Heart right ventricle (tissue), 16 donors: ENCODE results near the gene LPA. TPM values are rescaled to one million over a fixed set of nuclear protein-coding genes. Genes with fewer than 3 reads are reported as not detected.
"Not testable (repeated sequence)": the region's sequence is repeated elsewhere in the genome, so short reads cannot be mapped to it uniquely, and the experiment has no call there.

Experiments
- ATAC-seq, 8 donors: fragments of 200-7000 bp; cut with Tn5 transposase; one replicate each; pipeline ENCODE4 v1.9.1; 2020; ENCODE audit warnings: mild to moderate bottlenecking in 8 of 8, moderate library complexity in 8 of 8, moderate number of reproducible peaks in 1 of 8
- DNase-seq, 2 donors: peaks; one replicate each; pipeline ENCODE4 v3.0.0-alpha.2; 2020
- H3K27ac ChIP-seq, 10 donors: fragments of 200-600 bp; sonication (generic) in 2 of 10; one replicate each; pipeline versions ENCODE4 v1.5.0 to v1.8.0; 2020 to 2022; ENCODE audit warnings: mild to moderate bottlenecking in 3 of 10
- H3K27me3 ChIP-seq, 7 donors: fragments of 200-600 bp; one replicate each; pipeline ENCODE4 v1.8.0; 2021 to 2022; ENCODE audit warnings: mild to moderate bottlenecking in 2 of 7
- H3K36me3 ChIP-seq, 9 donors: fragments of 200-600 bp; sonication (generic) in 1 of 9; one replicate each; pipeline versions ENCODE4 v1.5.0 to v1.8.0; 2020 to 2022; ENCODE audit warnings: mild to moderate bottlenecking in 2 of 9
- H3K4me1 ChIP-seq, 9 donors: fragments of 200-600 bp; sonication (generic) in 1 of 9; one replicate each; pipeline versions ENCODE4 v1.5.0 to v1.8.0; 2020 to 2022; ENCODE audit warnings: mild to moderate bottlenecking in 4 of 9
- H3K4me3 ChIP-seq, 10 donors: fragments of 200-600 bp; sonication (generic) in 2 of 10; one replicate each; pipeline versions ENCODE4 v1.5.0 to v1.8.0; 2020 to 2022; ENCODE audit warnings: mild to moderate bottlenecking in 7 of 10, moderate library complexity in 2 of 10
- H3K9me3 ChIP-seq, 11 donors: fragments of 200-600 bp in 10 of 11; sonication (generic) in 2 of 11; one replicate each; pipeline versions ENCODE4 v1.5.0 to v1.8.0; 2013 to 2022; ENCODE audit warnings: mild to moderate bottlenecking in 2 of 11, control low read depth in 1 of 11, moderate library complexity in 1 of 11
- WGBS, 2 donors: extraction: QIAGEN DNeasy Blood & Tissue Kit; methylation state at CpG; one replicate each; pipeline ENCODE4 v1.1.7; 2013; ENCODE audit warnings: inconsistent platforms in 1 of 2; 5-methylcytosine and 5-hydroxymethylcytosine counted together
- intact Hi-C, 10 donors: fragments of 100-400 bp; cut with DNase I; formaldehyde crosslinking; loops; one replicate each; pipeline versions ENCODE4 v1.11.1 to v1.14.2; 2022
- polyA plus RNA-seq, 2 donors: library from polyadenylated mRNA; stranded (reverse); fragments of 200-250 nt; gene quantifications; one replicate each; pipeline ENCODE4 v1.2.3, GENCODE V29; 2013
- total RNA-seq, 10 donors: library from RNA; stranded (reverse); fragmentation: NEBNext Ultra II Directional in 3 of 10; extraction: Animal tissue kit (Norgen Biotek cat#: 25700) in 3 of 10; gene quantifications; one replicate each; pipeline versions ENCODE4 v1.2.1 to v1.2.4, GENCODE V29; 2021 to 2023
- TF ChIP-seq, protein P1 (sequence below), 9 donors: fragments of 200-600 bp; sonication (generic) in 2 of 9; IDR thresholded peaks; one replicate each; pipeline versions ENCODE4 v1.5.0 to v1.8.0; 2021 to 2022; ENCODE audit warnings: antibody characterized with exemption in 9 of 9, mild to moderate bottlenecking in 5 of 9, moderate library complexity in 1 of 9
- donor health status: Arrhythmogenic right ventricular cardiomyopathy.
- donor health status: ischemic (EF 13 %, LVEDD 7.1; RV severe dilation, severe dysfunction).
- donor health status: healthy with polysubstance abuse.
- donor health status: DM: no; HTN: yes; CAD: no.
- donor health status: DM: no; HTN: no; CAD: no.
- donor health status: ischemic (EF 25% LVEDD 6.9; RV normal size, moderate dysfunction).
- donor health status: ischemic (EF 25% LVEDD 5.7; RV mildly dilated, moderate dysfunction).
- donor health status: healthy.
- donor health status: DM: yes; HTN: yes; CAD: no.
- donor health status: Ischemic cardiomyopathy.
- donor health status: ischemic (EF 35%, LVEDD 5.7; RV mildly dilated, moderate dysfunction).
- donor health status: nonischemic (EF 11% LVEDD 7.7; RV severe dilation, severe dysfunction).
- donor health status: DM: yes; HTN: yes; CAD: no.
- donor health status: PGD.
- donor health status: ischemic (EF 29% LVEDD 5.4; RV normal size, mild dysfunction).
- donor health status: nonischemic (EF 23%, LVEDD 6.1; RV moderate dilation, normal function).

LPA gene
- total and polyA plus RNA-seq, 12 donors = not detected

DNA sequence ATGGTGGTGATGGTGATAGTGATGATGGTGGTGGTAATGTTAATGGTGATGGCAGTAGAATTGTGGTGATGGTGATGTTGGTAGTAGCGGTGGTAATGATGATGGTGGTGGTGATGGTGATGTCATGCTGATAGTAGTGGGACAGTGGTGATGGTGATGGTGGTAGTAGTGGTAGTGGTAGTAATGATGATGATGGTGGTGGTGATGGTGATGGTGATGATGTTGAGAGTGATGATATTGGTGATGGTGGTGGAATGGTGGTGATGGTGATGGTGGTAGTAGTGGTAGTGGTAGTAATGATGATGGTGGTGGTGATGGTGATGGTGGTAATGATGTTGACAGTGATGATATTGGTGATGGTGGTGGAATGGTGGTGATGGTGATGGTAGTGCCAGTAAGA lies 128.8 kb downstream of the LPA start:
- Histone ChIP-seq H3K4me3 (no peak overlapping the region), H3K27me3 (peaks cover 0 to 6% (median 0%) of the 10 kb centered on the region in 7 donors), H3K9me3 (no peaks in the 10 kb centered on the region), H3K36me3 (no peaks in the 10 kb centered on the region), H3K4me1 (peaks cover 0 to 7% (median 0%) of the 10 kb centered on the region in 9 donors), H3K27ac (no peak overlapping the region)
- 93 to 98% methylated on average over 1 of the region's 1 CpG for WGBS, 2 donors
- intact Hi-C loops = loop anchor here in 5 of 10 donors (1.0 to 10.0 kb wide), 4 partner anchors 16 to 670 kb away; no protein-coding TSS in a partner anchor
- ATAC-seq (no peak), DNase-seq (no peak)
- TF ChIP-seq, protein P1, sequence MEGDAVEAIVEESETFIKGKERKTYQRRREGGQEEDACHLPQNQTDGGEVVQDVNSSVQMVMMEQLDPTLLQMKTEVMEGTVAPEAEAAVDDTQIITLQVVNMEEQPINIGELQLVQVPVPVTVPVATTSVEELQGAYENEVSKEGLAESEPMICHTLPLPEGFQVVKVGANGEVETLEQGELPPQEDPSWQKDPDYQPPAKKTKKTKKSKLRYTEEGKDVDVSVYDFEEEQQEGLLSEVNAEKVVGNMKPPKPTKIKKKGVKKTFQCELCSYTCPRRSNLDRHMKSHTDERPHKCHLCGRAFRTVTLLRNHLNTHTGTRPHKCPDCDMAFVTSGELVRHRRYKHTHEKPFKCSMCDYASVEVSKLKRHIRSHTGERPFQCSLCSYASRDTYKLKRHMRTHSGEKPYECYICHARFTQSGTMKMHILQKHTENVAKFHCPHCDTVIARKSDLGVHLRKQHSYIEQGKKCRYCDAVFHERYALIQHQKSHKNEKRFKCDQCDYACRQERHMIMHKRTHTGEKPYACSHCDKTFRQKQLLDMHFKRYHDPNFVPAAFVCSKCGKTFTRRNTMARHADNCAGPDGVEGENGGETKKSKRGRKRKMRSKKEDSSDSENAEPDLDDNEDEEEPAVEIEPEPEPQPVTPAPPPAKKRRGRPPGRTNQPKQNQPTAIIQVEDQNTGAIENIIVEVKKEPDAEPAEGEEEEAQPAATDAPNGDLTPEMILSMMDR (IDR thresholded peaks at IDR 0.05) = no peak

DNA sequence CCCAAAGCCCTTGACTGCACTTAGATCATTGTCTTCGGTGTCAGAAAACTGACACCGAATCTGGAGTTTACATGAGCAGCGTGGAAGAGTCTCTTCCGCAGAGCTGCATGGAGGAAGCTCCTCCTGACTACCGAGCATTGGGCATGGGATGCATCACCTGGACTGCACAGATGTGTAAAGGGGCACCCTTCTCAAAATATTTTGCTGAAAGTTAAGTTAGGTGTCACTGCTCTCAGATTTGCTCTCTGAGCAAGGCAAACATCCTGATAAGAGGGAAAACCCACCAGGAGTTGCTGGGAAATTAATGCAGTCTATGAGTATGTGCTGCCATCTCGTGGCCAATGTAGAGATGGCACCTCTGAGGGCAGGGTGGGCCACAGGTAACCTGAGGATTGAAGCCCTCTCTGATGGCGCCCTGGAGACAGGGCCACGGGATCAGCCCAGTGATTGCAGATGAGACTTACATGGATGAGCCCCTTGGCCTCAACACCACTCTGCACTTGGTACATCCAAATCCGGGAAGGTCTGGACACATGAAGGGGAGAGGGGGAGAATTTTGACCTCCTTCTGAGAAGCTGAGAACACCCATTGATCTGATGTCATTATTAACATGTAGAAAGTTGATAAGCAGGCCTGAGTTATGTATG lies 129.9 kb downstream of the LPA start:
- peak in 7 of 8 donors; percentile 42 to 81 (median 61) for ATAC-seq
- H3K4me3 ChIP-seq = peak overlapping the region in 5 of 10 donors; percentile 8 to 41 (median 23)

DNA sequence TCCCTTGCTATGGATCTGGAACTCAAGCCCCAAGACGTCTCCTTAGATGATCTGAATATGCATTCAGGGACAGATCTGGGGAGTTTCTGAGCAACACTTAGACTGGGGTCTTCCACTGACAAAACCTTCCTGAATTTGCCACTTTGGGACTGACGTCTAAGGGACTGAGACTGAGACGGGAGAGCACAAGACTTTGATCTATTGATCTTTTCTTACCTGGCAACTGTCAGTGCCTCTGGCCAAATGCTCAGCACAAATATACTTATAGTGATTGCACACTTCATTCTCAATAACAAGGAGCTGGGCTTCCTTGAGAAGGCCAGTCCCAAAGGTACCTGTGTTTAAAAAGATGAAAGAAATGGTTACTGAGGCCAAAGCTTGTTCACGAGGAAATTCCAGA lies 131.8 kb downstream of the LPA start:
- intact Hi-C loops = loop anchor here in 5 of 10 donors (5.0 to 10.0 kb wide), 3 partner anchors 398 to 670 kb away; no protein-coding TSS in a partner anchor
- 65 to 70% methylated on average over 4 of the region's 4 CpGs for WGBS, 2 donors

More for the DNA sequence above, 129.9 kb downstream of the LPA start:
- Histone ChIP-seq H3K9me3 (peaks cover 0 to 7% (median 0%) of the 10 kb centered on the region in 11 donors), H3K36me3 (no peaks in the 10 kb centered on the region), H3K4me1 (peaks cover 0 to 7% (median 0%) of the 10 kb centered on the region in 9 donors), H3K27ac (no peak overlapping the region), H3K27me3 (peaks cover 0 to 6% (median under 1%) of the 10 kb centered on the region in 7 donors)
- WGBS, 2 donors = 9 to 11% methylated on average over 9 of the region's 9 CpGs
- intact Hi-C loops = loop anchor here in 6 of 10 donors (1.0 to 10.0 kb wide), 5 partner anchors 14 to 672 kb away; no protein-coding TSS in a partner anchor
- peak; percentile 31 to 45 for DNase-seq
- TF ChIP-seq, protein P1 (IDR thresholded peaks at IDR 0.05) = peak; percentile 75 to 96 (median 93)

DNA sequence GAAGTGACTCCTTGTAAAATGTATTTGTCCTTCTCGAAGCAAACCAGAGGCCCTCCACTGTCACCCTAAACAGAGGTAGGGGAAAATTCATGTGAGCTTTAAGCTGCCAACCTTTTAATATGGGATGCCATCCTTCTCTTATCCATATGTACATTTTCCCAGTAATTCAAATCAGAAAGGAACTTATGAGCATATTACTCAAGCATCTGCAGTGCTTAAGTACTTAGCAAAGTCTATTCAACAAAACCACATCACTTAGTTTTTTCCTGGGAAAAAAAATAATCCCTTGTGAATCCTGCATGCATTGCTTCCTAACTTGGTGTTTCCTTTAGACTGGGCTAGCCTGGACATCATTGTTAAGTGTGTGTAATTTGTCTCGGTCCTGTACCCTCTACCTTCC lies 132.2 kb downstream of the LPA start:
- no peak overlapping the region for H3K4me3 ChIP-seq
- H3K4me1 ChIP-seq = peaks cover 0 to 7% (median 0%) of the 10 kb centered on the region in 9 donors
- no peaks in the 10 kb centered on the region for H3K36me3 ChIP-seq
- DNase-seq (no peak), ATAC-seq (no peak)
- H3K9me3 ChIP-seq = peaks cover 0 to 8% (median 0%) of the 10 kb centered on the region in 11 donors
- TF ChIP-seq, protein P1 (IDR thresholded peaks at IDR 0.05) = no peak
- intact Hi-C loops = loop anchor here in 5 of 10 donors (5.0 to 10.0 kb wide), 3 partner anchors 397 to 670 kb away; no protein-coding TSS in a partner anchor
- peaks cover 0 to 15% (median 4%) of the 10 kb centered on the region in 7 donors for H3K27me3 ChIP-seq
- 69 to 76% methylated on average over 2 of the region's 2 CpGs for WGBS, 2 donors
- H3K27ac ChIP-seq = no peak overlapping the region

More for the DNA sequence above, 131.8 kb downstream of the LPA start:
- ATAC-seq (no peak), DNase-seq (no peak)
- H3K4me3 ChIP-seq = no peak overlapping the region
- TF ChIP-seq, protein P1 (IDR thresholded peaks at IDR 0.05) = no peak
- peaks cover 0 to 8% (median 0%) of the 10 kb centered on the region in 11 donors for H3K9me3 ChIP-seq
- H3K27me3 ChIP-seq = peaks cover 0 to 15% (median 4%) of the 10 kb centered on the region in 7 donors
- H3K36me3 ChIP-seq = no peaks in the 10 kb centered on the region
- H3K4me1 ChIP-seq = peaks cover 0 to 7% (median 0%) of the 10 kb centered on the region in 9 donors
- no peak overlapping the region for H3K27ac ChIP-seq

DNA sequence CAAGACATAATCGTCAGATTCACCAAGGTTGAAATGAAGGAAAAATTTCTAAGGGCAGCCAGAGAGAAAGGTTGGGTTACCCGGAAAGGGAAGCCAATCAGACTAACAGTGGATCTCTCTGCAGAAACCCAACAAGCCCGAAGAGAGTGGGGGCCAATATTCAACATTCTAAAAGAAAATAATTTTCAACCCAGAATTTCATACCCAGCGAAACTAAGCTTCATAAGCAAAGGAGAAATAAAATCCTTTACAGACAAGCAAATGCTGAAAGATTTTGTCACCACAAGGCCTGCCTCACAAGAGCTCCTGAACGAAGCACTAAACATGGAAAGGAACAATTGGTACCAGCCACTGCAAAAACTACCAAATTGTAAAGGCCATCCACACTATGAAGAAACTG lies 134.6 kb downstream of the LPA start:
- H3K4me3 ChIP-seq, H3K9me3 ChIP-seq, intact Hi-C loops, ATAC-seq, H3K27ac ChIP-seq, DNase-seq, H3K36me3 ChIP-seq, H3K4me1 ChIP-seq: not testable (repeated sequence)
- 81 to 87% methylated on average over 5 of the region's 5 CpGs for WGBS, 2 donors
- H3K27me3 ChIP-seq = peaks cover 0 to 15% (median 4%) of the 10 kb centered on the region in 7 donors
